NCI-H187 treated with DMSO at 0.1 percent for 48 hours (cell line): ENCODE results near the gene PTPRM.

Source experiments
- DNase-seq: peaks from one replicate; lab custom pipeline; 2025; lab: John Stamatoyannopoulos, UW

The PTPRM gene

GRCh38 chr18:8005870-8006569 lies 438.9 kb downstream of the PTPRM start:
- DNase-seq = no peak

GRCh38 chr18:8006979-8007378 lies 439.9 kb downstream of the PTPRM start:
- no peak for DNase-seq

DNA sequence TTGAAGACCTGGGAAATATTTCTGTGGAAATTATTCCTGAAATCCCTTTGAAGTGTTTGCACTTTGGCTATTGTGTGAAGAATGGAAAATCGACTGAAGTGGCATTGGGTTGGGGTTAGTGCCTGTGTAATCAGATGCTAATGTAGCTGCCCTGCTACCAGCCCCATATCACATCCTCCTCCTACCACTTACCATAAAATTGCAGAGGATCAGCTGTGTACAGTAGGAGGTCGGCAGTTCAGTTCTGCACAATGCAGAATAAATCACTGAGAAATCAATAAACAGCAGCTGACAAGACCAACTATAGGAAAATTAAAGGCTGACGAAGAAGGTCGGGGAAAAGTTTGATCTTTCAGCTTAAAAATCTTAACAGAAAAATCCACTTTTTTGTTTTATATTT lies 440.9 kb downstream of the PTPRM start:
- DNase-seq = peak; percentile 45

DNA sequence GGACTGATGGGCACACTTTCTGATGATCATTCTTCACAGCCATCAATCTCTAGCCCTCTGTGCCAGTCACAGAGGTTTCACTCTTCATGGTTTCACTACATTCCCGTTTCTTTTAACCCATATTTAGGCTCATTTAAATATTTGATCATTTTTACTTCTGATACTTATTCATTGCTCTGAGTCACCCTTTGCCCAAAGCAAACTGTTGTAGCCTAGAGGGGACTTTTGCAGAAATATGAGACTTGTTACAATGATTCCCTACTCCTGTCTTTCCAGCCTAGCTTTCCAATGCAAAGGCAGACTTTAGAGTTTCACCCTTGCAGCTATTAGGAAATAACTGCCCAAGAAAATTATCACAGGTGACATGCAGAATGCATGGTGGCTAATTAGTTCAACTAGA lies 444.2 kb downstream of the PTPRM start:
- DNase-seq = no peak

DNA sequence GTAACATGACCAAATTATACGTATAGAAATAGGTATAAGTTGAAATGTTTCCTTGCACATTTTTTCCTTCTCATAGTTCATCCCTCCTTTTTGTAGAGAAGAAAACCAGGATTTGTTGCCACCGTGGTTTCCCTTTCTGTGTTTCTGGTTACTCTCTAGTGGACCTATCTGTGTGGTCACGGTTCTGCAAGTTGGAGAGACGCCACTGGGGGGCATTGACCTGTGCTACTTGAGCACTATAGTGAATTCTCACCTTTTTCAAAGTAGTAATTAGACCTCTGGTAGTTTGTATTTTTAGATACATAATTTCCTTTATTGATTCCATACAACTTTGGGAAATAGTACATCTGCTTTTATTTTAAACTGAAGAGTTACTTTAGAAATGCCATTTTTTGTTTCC lies 444.8 kb downstream of the PTPRM start:
- no peak for DNase-seq

GRCh38 chr18:8018701-8019331 lies 451.7 kb downstream of the PTPRM start:
- no peak for DNase-seq

GRCh38 chr18:8019600-8019999 lies 452.5 kb downstream of the PTPRM start:
- DNase-seq = no peak

GRCh38 chr18:8020132-8020846 lies 453.2 kb downstream of the PTPRM start:
- no peak for DNase-seq

DNA sequence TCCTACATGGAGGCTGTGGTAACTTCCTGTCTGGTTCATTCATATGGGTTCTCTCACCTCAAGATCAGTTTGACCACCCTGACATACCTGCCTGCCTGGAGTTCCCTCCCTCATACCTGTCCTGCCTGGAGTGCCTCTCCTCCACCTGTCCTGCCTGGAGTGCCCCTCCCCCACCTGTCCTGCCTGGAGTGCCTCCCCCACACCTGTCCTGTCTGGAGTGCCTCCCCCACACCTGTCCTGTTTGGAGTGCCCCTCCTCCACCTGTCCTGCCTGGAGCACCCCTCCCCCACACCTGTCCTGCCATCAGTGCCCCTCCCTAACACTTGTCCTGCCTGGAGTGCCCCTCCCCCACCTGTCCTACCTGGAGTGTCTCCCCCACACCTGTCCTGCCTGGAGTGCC lies 461.9 kb downstream of the PTPRM start:
- no peak for DNase-seq

DNA sequence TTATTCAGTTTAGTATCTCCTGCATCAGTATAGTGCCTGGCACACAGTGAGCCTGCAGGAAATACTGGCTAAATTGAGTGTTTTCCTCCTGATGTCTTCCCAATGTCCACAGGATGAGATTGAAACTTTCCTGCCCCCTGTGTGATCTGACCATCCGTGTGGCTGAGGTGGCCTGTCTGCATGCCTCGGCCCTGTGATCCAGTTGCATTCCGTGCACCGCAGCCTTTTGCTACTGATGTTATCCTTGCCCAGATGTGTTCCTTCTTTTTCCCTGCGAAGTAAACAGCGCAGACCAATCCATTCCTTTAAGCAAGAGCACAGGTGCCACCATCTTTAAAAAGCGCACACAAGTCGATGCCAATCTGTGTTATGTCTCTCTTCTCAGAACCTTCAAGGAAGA lies 462.6 kb downstream of the PTPRM start:
- no peak for DNase-seq

DNA sequence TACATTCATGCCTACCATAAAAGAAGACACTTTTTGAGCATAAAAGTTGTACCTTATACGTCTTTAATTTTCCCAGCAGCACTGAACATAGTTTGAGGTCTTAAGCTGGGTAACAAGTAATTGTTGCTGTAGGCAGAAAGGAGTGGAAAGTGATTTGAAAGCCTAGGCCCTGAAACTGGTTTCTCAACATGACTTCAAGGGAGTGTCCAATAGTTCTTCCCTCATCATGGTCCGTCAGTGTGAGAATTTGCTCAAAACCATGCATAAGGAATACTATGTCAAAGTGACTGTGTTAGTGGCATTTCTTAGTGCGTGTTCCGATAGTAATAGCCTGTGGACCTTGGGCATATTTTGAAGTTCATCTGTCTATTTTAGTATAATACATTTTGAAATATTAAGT lies 463.1 kb downstream of the PTPRM start:
- no peak for DNase-seq

DNA sequence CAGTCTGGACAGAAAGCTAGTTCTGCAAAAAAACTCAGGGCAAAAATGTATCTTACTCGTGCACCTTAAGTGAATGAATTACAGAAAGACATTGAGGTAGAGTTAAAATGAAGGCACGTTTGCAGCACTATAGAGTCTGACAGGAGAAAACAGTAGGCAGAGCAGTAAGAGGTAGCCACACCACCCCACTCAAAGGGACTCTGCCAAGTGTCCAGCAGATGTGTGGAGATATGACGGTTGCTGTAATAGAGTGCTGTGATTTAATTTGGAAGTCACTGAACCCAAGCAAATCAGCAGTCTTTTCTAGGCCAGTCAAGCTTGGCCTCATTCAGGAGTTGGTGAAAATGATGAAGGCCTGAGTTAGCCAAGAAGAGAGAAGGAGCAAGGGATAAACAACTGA lies 464.4 kb downstream of the PTPRM start:
- no peak for DNase-seq

DNA sequence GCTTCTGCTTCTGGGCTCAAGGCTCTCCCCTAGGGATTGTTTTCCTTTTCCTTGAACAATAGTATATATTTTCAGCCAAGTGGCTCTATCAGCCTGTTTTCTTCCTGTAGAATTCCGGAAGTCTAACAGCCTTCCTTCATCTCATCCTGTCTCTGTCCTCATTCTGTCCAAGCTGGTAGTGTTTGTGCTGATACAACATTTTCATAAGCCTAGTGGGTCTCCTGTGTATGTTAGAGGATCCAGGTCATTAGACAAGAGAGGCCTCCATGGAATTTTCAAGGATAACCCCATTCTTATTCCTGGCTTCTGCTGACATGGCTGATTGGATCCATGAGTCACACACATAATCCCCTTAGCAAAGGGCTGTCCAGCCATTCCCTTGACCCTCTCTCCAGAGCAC lies 467.6 kb downstream of the PTPRM start:
- no peak for DNase-seq

DNA sequence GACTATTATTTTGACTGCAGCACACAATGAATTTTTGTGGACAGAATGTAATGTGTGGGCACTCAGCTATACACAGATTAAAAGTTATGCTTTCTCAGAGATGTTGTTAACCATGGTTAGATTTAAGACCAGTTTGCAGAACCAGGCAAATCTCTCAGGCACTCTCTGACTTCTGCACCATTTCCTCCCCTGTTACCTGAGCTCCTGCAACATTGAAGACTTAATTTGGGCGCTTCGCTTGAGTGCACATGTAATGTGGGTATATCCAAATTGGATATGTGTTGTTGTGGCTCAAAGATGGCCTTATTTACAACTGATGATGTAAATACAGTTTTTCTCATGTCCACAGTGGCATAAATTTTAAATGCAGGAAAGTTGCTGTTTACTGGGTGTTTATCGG lies 469.4 kb downstream of the PTPRM start:
- no peak for DNase-seq

- DNase-seq = no peak
These were observed 470.2 kb downstream of the PTPRM start for GRCh38 chr18:8037296-8037695.

DNA sequence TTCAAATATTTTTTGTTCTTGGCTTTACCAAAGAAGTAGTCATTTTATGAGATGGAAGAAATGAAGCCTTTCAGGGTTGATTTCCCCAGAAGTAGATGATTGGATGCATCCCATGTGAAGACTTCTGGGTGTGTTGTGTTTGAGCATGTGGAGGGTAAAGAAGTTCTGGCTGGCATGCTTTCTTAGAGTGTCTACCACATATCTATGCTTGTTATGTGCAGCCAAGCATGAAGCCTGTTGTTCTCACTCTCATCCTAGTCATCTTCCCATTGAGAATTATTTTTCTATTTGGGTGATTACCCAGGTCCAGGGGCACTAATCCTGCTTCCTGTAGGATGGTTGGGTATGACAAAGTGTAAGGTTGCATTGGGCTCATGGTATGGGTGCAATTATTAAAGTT lies 472.9 kb downstream of the PTPRM start:
- no peak for DNase-seq

DNA sequence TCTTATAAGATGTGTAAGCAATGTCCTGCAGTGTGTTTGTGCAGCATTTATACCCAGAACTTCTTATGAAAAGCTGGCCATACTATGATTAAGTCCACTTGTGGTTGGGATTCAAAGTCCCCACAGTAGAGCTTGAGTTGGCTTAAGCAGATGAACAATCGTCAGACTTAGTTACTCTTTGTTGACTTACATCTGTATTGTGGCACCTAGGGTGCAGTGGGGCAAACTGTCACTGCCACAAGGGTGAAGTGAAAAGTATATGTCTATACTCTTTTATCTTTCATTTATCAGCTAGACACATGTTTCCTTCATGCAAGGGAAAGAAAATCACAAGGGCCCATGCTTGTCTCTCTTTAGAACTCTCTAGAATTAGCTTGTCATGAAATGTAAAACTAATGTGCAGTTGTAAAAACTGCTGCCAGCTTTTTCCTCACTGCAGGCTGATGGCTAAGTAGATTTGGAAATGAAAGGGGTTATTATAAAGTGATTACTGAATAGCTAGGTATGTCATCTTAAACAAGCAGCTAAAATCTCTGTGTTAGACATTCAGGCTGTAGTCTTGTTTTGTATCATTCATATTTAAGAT lies 474.5 kb downstream of the PTPRM start:
- DNase-seq = no peak

GRCh38 chr18:8044004-8044403 lies 476.9 kb downstream of the PTPRM start:
- DNase-seq = no peak

DNA sequence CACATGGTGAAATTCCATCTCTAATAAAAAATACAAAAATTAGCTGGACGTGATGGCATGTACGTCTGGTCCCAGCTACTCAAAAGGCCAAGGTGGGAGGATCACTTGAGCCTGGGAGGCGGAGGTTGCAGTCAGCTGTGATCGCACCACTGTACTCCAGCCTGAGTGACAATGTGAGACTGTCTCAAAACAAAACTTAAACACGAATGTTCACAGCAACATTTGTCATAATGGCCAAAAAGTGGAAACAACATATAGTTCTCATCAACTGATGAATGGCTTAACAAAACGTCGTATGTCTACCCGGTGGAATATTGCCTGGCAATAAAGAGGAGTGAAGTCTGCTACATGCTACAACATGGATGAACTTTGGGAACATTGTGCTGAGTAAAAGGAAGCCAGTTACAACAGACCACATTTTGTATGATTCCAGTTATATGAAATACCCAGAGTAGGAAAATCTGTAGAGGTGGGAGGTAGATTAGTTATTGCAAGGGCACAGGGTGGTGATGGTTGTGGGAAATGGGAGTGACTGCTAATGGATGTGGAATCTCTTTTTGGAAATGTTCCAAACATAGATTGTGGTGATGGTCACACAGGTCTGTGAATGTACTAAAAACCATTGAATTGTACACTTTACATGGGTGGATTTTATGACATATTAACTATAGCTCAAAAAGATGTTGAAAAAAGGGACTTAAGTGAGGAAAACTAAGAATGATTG lies 478.2 kb downstream of the PTPRM start:
- DNase-seq = no peak

GRCh38 chr18:8045884-8046281 lies 478.8 kb downstream of the PTPRM start:
- DNase-seq = no peak

DNA sequence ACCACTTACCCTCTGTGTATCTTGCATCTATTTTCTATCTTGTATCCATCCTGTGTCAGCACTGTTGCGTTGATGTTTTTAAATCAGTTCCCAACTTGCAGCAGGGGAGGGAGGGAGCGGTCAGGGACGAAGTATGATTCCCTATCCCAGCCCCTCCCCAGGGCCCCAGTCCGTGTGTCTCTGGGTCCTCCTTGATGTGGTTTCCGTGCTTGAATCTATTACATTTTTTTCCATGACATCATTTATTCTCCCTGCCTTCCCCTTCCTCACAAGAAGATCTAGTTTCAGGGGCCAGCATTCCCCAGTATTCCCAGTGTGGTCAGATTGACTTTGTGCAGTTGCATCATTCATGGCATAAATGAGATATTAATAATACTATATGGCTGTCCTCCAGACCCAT lies 479.3 kb downstream of the PTPRM start:
- no peak for DNase-seq

DNA sequence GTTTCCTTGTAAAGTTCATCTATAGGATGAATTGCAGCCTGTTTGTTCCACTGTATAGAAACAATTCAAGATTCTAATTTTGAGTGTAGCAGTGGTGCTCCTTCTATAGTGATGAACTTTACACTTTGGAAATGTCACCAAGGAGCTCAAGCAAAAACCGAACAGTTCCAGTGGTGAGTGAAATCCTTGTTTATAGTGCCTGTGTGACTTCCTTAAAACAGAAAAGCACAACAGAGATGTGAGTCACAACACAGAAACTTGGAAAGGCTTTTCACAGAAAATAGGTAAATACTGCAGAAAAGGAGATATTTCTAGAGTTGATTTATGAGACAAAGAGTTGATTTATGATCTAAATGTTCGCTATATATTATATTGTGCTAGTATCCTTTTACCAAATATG lies 482.0 kb downstream of the PTPRM start:
- DNase-seq = no peak
